Endothelial cell of umbilical vein (primary cell): Measurements from ENCODE around the gene ATP8A1. TPM values are rescaled to one million over a fixed set of nuclear protein-coding genes. Genes with fewer than 3 reads are reported as not detected.

ENCODE experiments used
- BruUV-seq: library from RNA; stranded (reverse); fragments of 400-500 nt; replicated peaks from 2 replicates; lab custom pipeline; 2021; lab: Mats Ljungman, UMichigan
- CTCF ChIA-PET: fragments of 300-600, 350-600 bp; sonication (Branson Sonifier 250); formaldehyde crosslinking; loops from one replicate; lab custom pipeline; 2021; ENCODE audit warnings: antibody characterized with exemption, inconsistent platforms; lab: Charles Lee
- POLR2A ChIA-PET: fragments of 300-600, 350-600 bp; sonication (Branson Sonifier 250); formaldehyde crosslinking; loops from one replicate; lab custom pipeline; 2021; ENCODE audit warnings: antibody characterized with exemption, inconsistent platforms; lab: Charles Lee
- DNase-seq: peaks from one replicate; pipeline ENCODE4 v3.0.0-alpha.2; 2011; ENCODE audit warnings: low read depth, low spot score
- FAIRE-seq: peaks from 2 replicates; lab custom pipeline; 2011; peaks lifted over from hg19 to GRCh38; lab: Jason Lieb, UNC
- H2AFZ ChIP-seq: 2 replicates; pipeline ENCODE4 v1.6.0; 2012; ENCODE audit warnings: low read depth, low read length, control low read depth, inconsistent platforms
- H3K27ac ChIP-seq: 2 replicates; pipeline ENCODE4 v1.5.1; 2011; ENCODE audit warnings: low read depth, mild to moderate bottlenecking, control low read depth, low read length, moderate library complexity; ENCODE audit not compliant: insufficient read depth
- H3K27me3 ChIP-seq, 2 experiments: 2 replicates each; pipeline versions ENCODE4 v1.6.0 to v1.6.1; 2011; ENCODE audit warnings: low read length in 2 of 2, mixed read lengths in 1 of 2; ENCODE audit not compliant: control insufficient read depth in 2 of 2, insufficient read depth in 2 of 2
- H3K36me3 ChIP-seq, 2 experiments: 2 replicates in 1 of 2; 3 replicates in 1 of 2; pipeline ENCODE4 v1.5.1; 2011; ENCODE audit warnings: low read length in 2 of 2, mild to moderate bottlenecking in 1 of 2, moderate library complexity in 1 of 2; ENCODE audit not compliant: control insufficient read depth in 2 of 2, insufficient read depth in 2 of 2; ENCODE audit errors: extremely low read depth in 1 of 2
- H3K4me1 ChIP-seq: 3 replicates; pipeline ENCODE4 v1.5.1; 2011; ENCODE audit warnings: mild to moderate bottlenecking, low read length; ENCODE audit not compliant: control insufficient read depth, insufficient read depth; ENCODE audit errors: extremely low read depth
- H3K4me2 ChIP-seq: 2 replicates; pipeline ENCODE4 v1.6.1; 2011; ENCODE audit warnings: low read length, control low read depth, mixed read lengths; ENCODE audit not compliant: insufficient read depth
- H3K4me3 ChIP-seq, 3 experiments: fragments of 200-600 bp in 1 of 3; sonication (generic), shearing (Covaris generic) in 1 of 3; replicated peaks in 1 of 3; 2 replicates each; pipeline ENCODE4 v1.5.1; 2011 to 2016; ENCODE audit warnings: control low read depth in 3 of 3, low read length in 3 of 3, mild to moderate bottlenecking in 2 of 3, inconsistent platforms in 1 of 3, low read depth in 1 of 3, moderate library complexity in 1 of 3; ENCODE audit not compliant: insufficient read depth in 1 of 3
- H3K79me2 ChIP-seq: 2 replicates; pipeline ENCODE4 v1.6.0; 2012; ENCODE audit warnings: low read length, inconsistent platforms; ENCODE audit not compliant: control insufficient read depth, insufficient read depth
- H3K9ac ChIP-seq: replicated peaks from 2 replicates; pipeline ENCODE3; 2011; ENCODE audit warnings: low read length, control low read depth; ENCODE audit not compliant: insufficient read depth; ENCODE audit errors: extremely low read depth
- H3K9me1 ChIP-seq: replicated peaks from 3 replicates; pipeline ENCODE4 v1.6.0; 2011; ENCODE audit warnings: mild to moderate bottlenecking, low read length; ENCODE audit not compliant: control insufficient read depth, insufficient read depth; ENCODE audit errors: extremely low read depth
- H3K9me3 ChIP-seq: replicated peaks from 2 replicates; pipeline ENCODE4 v1.5.1; 2012; ENCODE audit warnings: low read length, inconsistent platforms; ENCODE audit not compliant: control insufficient read depth, insufficient read depth
- H4K20me1 ChIP-seq: replicated peaks from 2 replicates; pipeline ENCODE3; 2011; ENCODE audit warnings: mild to moderate bottlenecking, low read length; ENCODE audit not compliant: control insufficient read depth, insufficient read depth; ENCODE audit errors: extremely low read depth
- CTCF ChIP-seq, 2 donors: IDR thresholded peaks; 1 replicate in 1 of 2; 2 replicates in 1 of 2; pipeline ENCODE4 v1.5.1; 2011; ENCODE audit warnings: low read length in 2 of 2, mild to moderate bottlenecking in 2 of 2, moderate library complexity in 2 of 2, control low read depth in 1 of 2, inconsistent platforms in 1 of 2, low read depth in 1 of 2; ENCODE audit not compliant: insufficient read depth in 1 of 2; ENCODE audit errors: extremely low read depth in 1 of 2
- EZH2 ChIP-seq: IDR thresholded peaks from 2 replicates; pipeline ENCODE4 v1.6.1; 2012; ENCODE audit warnings: borderline replicate concordance, low read depth, mild to moderate bottlenecking, moderate library complexity, low read length, inconsistent platforms; ENCODE audit not compliant: severe bottlenecking
- GATA2 ChIP-seq: IDR thresholded peaks from 2 replicates; pipeline ENCODE4 v1.7.0; 2011; ENCODE audit warnings: low read depth, mild to moderate bottlenecking, moderate library complexity, mixed read lengths, low read length; ENCODE audit not compliant: insufficient read length, insufficient read depth
- MAX ChIP-seq: IDR thresholded peaks from 2 replicates; pipeline ENCODE4 v1.6.1; 2011; ENCODE audit not compliant: insufficient read depth, insufficient read length
- POLR2A ChIP-seq: IDR thresholded peaks from 2 replicates; pipeline ENCODE4 v1.6.1; 2012; ENCODE audit warnings: low read depth, mild to moderate bottlenecking, control low read depth, low read length
- dilution Hi-C: fragments of 300-500 bp; cut with MboI; formaldehyde crosslinking; loops from one replicate; pipeline ENCODE4 v1.15.0; 2019; ENCODE audit warnings: low sequenced_read_pairs; ENCODE audit not compliant: extremely low pct_ligation_motif_present
- intact Hi-C: fragments of 100-400 bp; cut with micrococcal nuclease; formaldehyde crosslinking; loops from one replicate; pipeline ENCODE4 v1.10.0; 2022
- polyA plus RNA-seq, 4 experiments: library from polyadenylated mRNA; depleted of rRNA in 3 of 4; stranded (reverse) in 3 of 4; unstranded in 1 of 4; fragments of >200 nt; gene quantifications; 2 replicates each; pipeline versions ENCODE4 v1.2.1 to v1.2.3, GENCODE V29; 2011 to 2012; ENCODE audit warnings: missing spikeins in 1 of 4
- total RNA-seq: library from RNA; stranded (reverse); gene quantifications from 2 replicates; pipeline ENCODE4 v1.2.3, GENCODE V29; 2021

Gene ATP8A1
- total and polyA plus RNA-seq, 2 donors (not counting 3 experiments of a cell fraction or from before 2014, with no cell fraction given): 0.97 to 11.5 TPM

- dilution Hi-C loops: no loop called here
These were observed 14.7 kb upstream of the ATP8A1 start for GRCh38 chr4:42671431-42672194.

More at GRCh38 chr4:42671431-42672194, 14.7 kb upstream of the ATP8A1 start:
- H2AFZ ChIP-seq: no peak overlapping the region
- H3K9ac ChIP-seq: no peak overlapping the region
- intact Hi-C loops: no loop called here
- no peaks in the 10 kb centered on the region for H4K20me1 ChIP-seq
- no peak overlapping the region for H3K4me2 ChIP-seq
- POLR2A ChIA-PET: no interaction called here
- H3K27me3 ChIP-seq: peaks cover 3 to 12% of the 10 kb centered on the region in 2 experiments
- H3K27ac ChIP-seq: no peak overlapping the region
- H3K9me1 ChIP-seq: no peaks in the 10 kb centered on the region
- CTCF ChIA-PET: no interaction called here
- no peaks in the 10 kb centered on the region for H3K36me3 ChIP-seq
- H3K79me2 ChIP-seq: no peaks in the 10 kb centered on the region
- DNase-seq: no peak
- BruUV-seq: no TSS peak
- TF ChIP-seq EZH2: no peak
- TF ChIP-seq MAX: no peak
- TF ChIP-seq CTCF (IDR thresholded peaks at IDR 0.05; ENCODE audit: extremely low read depth in 1 of 2, insufficient read depth in 1 of 2, low read depth in 1 of 2, low read length in 2 of 2): no peak
- TF ChIP-seq POLR2A: no peak
- TF ChIP-seq GATA2: no peak
- no peaks in the 10 kb centered on the region for H3K9me3 ChIP-seq
- H3K4me3 ChIP-seq: no peak overlapping the region
- FAIRE-seq: no peak
- no peaks in the 10 kb centered on the region for H3K4me1 ChIP-seq
